Measurements from ENCODE around the gene ZNF333. TPM values are rescaled to one million over a fixed set of nuclear protein-coding genes. Genes with fewer than 3 reads are reported as not detected.

Gene ZNF333
- total RNA-seq, 2 donors from 2014 or later, result 57.1 to 59.0 TPM

DNA sequence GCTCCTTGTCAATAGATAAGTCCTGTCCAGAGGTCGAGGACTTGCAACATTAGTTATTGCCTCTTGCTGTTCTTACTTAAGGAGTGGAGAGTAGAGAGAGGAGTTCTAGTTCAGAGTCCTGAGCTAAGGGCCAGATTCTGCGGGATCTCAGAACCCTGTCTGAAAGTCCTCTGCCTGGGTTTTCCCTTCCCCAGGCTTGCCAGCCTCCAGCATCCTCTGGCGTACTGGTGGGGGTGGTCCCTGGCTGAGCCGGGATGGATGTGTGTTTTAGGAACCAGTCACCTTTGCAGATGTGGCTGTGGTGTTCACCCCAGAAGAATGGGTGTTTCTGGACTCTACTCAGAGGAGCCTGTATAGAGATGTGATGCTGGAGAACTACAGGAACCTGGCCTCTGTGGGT, 26.0 kb downstream of the ZNF333 start:
- no peak overlapping the region for H3K27ac ChIP-seq
- ATAC-seq (ENCODE audit: insufficient number of reproducible peaks, low FRiP score, low read depth) (no peak), DNase-seq (ENCODE audit: low spot score) (no peak)
- no peaks in the 10 kb centered on the region for H3K27me3 ChIP-seq (replicated peaks; ENCODE audit: insufficient read depth)
- H3K9me3 ChIP-seq, result peaks cover 68% of the 10 kb centered on the region
- TF ChIP-seq, protein P1, sequence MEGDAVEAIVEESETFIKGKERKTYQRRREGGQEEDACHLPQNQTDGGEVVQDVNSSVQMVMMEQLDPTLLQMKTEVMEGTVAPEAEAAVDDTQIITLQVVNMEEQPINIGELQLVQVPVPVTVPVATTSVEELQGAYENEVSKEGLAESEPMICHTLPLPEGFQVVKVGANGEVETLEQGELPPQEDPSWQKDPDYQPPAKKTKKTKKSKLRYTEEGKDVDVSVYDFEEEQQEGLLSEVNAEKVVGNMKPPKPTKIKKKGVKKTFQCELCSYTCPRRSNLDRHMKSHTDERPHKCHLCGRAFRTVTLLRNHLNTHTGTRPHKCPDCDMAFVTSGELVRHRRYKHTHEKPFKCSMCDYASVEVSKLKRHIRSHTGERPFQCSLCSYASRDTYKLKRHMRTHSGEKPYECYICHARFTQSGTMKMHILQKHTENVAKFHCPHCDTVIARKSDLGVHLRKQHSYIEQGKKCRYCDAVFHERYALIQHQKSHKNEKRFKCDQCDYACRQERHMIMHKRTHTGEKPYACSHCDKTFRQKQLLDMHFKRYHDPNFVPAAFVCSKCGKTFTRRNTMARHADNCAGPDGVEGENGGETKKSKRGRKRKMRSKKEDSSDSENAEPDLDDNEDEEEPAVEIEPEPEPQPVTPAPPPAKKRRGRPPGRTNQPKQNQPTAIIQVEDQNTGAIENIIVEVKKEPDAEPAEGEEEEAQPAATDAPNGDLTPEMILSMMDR (IDR thresholded peaks at IDR 0.05), result no peak
- H3K4me1 ChIP-seq (ENCODE audit: control insufficient read depth in 1 of 2, low read depth in 2 of 2), result no peaks in the 10 kb centered on the region
- H3K36me3 ChIP-seq, result peaks cover 93% of the 10 kb centered on the region
- H3K4me3 ChIP-seq, result no peak overlapping the region

DNA sequence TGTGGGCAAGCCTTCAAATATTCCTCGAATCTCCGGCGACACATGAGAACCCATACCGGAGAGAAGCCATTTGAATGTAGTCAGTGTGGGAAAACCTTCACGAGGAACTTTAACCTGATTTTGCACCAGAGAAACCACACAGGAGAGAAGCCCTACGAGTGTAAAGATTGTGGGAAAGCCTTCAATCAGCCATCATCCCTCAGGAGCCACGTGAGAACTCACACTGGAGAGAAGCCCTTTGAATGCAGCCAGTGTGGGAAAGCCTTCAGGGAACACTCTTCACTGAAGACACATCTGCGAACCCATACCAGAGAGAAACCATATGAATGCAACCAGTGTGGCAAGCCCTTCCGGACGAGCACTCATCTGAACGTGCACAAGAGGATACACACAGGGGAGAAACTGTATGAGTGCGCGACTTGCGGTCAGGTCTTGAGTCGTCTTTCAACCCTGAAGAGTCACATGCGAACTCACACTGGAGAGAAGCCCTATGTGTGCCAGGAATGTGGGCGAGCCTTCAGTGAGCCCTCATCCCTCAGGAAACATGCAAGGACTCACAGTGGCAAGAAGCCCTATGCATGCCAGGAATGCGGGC, 28.8 kb downstream of the ZNF333 start:
- Histone ChIP-seq H3K36me3 (peaks cover 92% of the 10 kb centered on the region), H3K27me3 (replicated peaks; ENCODE audit: insufficient read depth) (no peaks in the 10 kb centered on the region), H3K27ac (no peak overlapping the region), H3K4me1 (ENCODE audit: control insufficient read depth in 1 of 2, low read depth in 2 of 2) (no peaks in the 10 kb centered on the region), H3K4me3 (peak overlapping the region; percentile 23), H3K9me3 (peaks cover 92% of the 10 kb centered on the region)
- ATAC-seq (ENCODE audit: insufficient number of reproducible peaks, low FRiP score, low read depth) (no peak), DNase-seq (ENCODE audit: low spot score) (no peak)
- TF ChIP-seq, protein P1 (IDR thresholded peaks at IDR 0.05), result no peak

DNA sequence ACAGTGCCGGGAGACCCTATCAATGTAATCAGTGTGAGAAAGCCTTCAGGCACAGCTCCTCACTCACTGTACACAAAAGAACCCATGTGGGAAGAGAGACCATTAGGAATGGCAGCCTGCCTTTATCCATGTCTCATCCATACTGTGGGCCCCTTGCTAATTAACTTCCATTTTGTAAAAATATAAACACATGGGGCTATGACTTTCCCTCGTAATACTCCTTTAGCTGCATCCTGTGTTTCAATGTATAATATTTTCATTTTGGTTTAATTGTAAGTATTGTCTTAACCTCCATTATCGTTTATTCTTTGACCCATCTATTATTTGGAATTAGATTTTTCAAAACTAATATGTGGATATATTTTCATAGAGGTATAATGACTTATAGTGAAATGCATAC, 29.3 kb downstream of the ZNF333 start:
- DNase-seq (ENCODE audit: low spot score), result no peak
- TF ChIP-seq, protein P1 (IDR thresholded peaks at IDR 0.05), result no peak
- no peaks in the 10 kb centered on the region for H3K4me1 ChIP-seq (ENCODE audit: control insufficient read depth in 1 of 2, low read depth in 2 of 2)
- ATAC-seq (ENCODE audit: insufficient number of reproducible peaks, low FRiP score, low read depth), result no peak
- H3K4me3 ChIP-seq, result peak overlapping the region; percentile 23
- H3K27ac ChIP-seq, result no peak overlapping the region
- peaks cover 93% of the 10 kb centered on the region for H3K9me3 ChIP-seq
- no peaks in the 10 kb centered on the region for H3K27me3 ChIP-seq (replicated peaks; ENCODE audit: insufficient read depth)
- H3K36me3 ChIP-seq, result peaks cover 86% of the 10 kb centered on the region

DNA sequence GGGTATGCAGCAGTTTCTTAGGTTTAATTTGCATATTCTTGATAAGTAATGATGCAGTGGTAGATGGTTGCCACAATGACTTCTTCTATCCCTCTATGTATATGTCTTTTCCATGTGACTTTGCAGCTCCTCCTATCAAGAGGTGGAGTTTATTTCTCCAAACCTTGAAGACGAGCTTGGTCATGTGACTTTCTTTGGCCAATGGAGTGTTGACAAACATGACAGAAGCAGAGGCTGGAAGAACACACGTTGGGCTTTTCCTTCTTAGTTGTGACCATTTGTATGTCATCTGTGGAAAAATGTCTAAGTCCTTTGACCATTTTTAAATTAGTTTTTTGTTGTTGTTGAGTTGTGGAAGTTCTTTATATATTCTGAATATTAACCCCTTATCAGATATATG, 32.3 kb downstream of the ZNF333 start:
- Histone ChIP-seq H3K27me3 (replicated peaks; ENCODE audit: insufficient read depth) (no peaks in the 10 kb centered on the region), H3K36me3 (peaks cover 57% of the 10 kb centered on the region), H3K4me1 (ENCODE audit: control insufficient read depth in 1 of 2, low read depth in 2 of 2) (no peaks in the 10 kb centered on the region), H3K4me3 (no peak overlapping the region), H3K27ac (no peak overlapping the region), H3K9me3 (peaks cover 92% of the 10 kb centered on the region)
- DNase-seq (ENCODE audit: low spot score) (no peak), ATAC-seq (ENCODE audit: insufficient number of reproducible peaks, low FRiP score, low read depth) (no peak)
- TF ChIP-seq, protein P1 (IDR thresholded peaks at IDR 0.05), result no peak

DNA sequence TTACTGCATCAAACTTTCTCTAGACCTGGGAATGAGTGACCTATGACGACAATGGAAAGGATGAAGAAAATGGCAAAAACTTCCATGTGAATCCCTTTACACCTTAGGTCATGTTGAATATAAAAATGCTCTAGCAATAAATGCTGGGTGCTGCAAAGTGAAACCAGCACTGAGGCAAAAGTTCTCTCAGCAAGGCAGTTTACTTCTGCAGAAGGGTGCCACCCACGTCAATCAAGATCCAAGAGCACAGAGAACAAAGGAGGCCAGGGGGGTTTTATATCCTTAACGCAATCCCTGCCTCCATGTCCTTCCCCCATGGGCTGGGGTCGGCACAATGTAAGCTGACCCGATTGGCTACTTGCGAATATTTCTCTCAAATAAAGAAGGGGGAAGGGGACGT, 38.7 kb downstream of the ZNF333 start:
- Histone ChIP-seq H3K4me3 (no peak overlapping the region), H3K4me1 (ENCODE audit: control insufficient read depth in 1 of 2, low read depth in 2 of 2) (no peaks in the 10 kb centered on the region), H3K36me3 (no peaks in the 10 kb centered on the region), H3K27me3 (replicated peaks; ENCODE audit: insufficient read depth) (no peaks in the 10 kb centered on the region), H3K27ac (no peak overlapping the region), H3K9me3 (peaks cover 56% of the 10 kb centered on the region)
- TF ChIP-seq, protein P1 (IDR thresholded peaks at IDR 0.05), result no peak
- ATAC-seq (ENCODE audit: insufficient number of reproducible peaks, low FRiP score, low read depth), result no peak
- DNase-seq (ENCODE audit: low spot score), result no peak

Measured in thoracic aorta (tissue), 2 donors.